MM.1S (cell line): Measurements from ENCODE around the gene FOXJ1.

ENCODE experiments used
- DNase-seq: peaks from one replicate; pipeline ENCODE4 v3.0.0-alpha.2; 2015
- H2AFZ ChIP-seq: fragments of 300-600 bp; sonication (generic); 2 replicates; pipeline ENCODE4 v1.6.0; 2016; ENCODE audit warnings: antibody characterized with exemption, low read length
- H3F3A ChIP-seq: fragments of 300-600 bp; sonication (generic); 2 replicates; pipeline ENCODE4 v1.6.1; 2016; ENCODE audit warnings: mild to moderate bottlenecking, antibody characterized with exemption, low read length, moderate library complexity, mixed read lengths; ENCODE audit not compliant: insufficient read depth
- H3K27ac ChIP-seq: fragments of 300-600 bp; sonication (generic); 2 replicates; pipeline ENCODE4 v1.5.1; 2016; ENCODE audit warnings: mild to moderate bottlenecking, low read length
- H3K27me3 ChIP-seq: fragments of 300-600 bp; sonication (generic); replicated peaks from 2 replicates; pipeline ENCODE4 v1.6.0; 2016; ENCODE audit warnings: low read length; ENCODE audit not compliant: insufficient read depth
- H3K36me3 ChIP-seq: fragments of 300-600 bp; sonication (generic); replicated peaks from 2 replicates; pipeline ENCODE4 v1.6.1; 2016; ENCODE audit warnings: mild to moderate bottlenecking, low read length, mixed read lengths; ENCODE audit not compliant: insufficient read depth
- H3K4me1 ChIP-seq: fragments of 300-600 bp; sonication (generic); 2 replicates; pipeline ENCODE4 v1.6.1; 2016; ENCODE audit warnings: low read length, mixed read lengths
- H3K4me2 ChIP-seq: fragments of 300-600 bp; sonication (generic); 2 replicates; pipeline ENCODE4 v1.6.0; 2016; ENCODE audit warnings: low read depth, low read length
- H3K4me3 ChIP-seq: fragments of 300-600 bp; sonication (generic); 2 replicates; pipeline ENCODE4 v1.5.1; 2016; ENCODE audit warnings: low read length, mixed read lengths
- H3K79me2 ChIP-seq: fragments of 300-600 bp; sonication (generic); 2 replicates; pipeline ENCODE4 v1.6.1; 2016; ENCODE audit warnings: mixed run types, low read length, mixed read lengths
- H3K9ac ChIP-seq: fragments of 300-600 bp; sonication (generic); 2 replicates; pipeline ENCODE4 v1.6.1; 2016; ENCODE audit warnings: low read length, mixed read lengths
- H3K9me2 ChIP-seq: fragments of 300-600 bp; sonication (generic); replicated peaks from 2 replicates; pipeline ENCODE4 v1.6.1; 2016; ENCODE audit warnings: mild to moderate bottlenecking, low read length, mixed read lengths; ENCODE audit not compliant: insufficient read depth
- H3K9me3 ChIP-seq: fragments of 300-600 bp; sonication (generic); replicated peaks from 2 replicates; pipeline ENCODE4 v1.6.1; 2016; ENCODE audit warnings: mild to moderate bottlenecking, low read length, mixed read lengths; ENCODE audit not compliant: insufficient read depth
- H4K20me1 ChIP-seq: fragments of 300-600 bp; sonication (generic); 2 replicates; pipeline ENCODE4 v1.6.1; 2016; ENCODE audit warnings: mild to moderate bottlenecking, low read length, moderate library complexity, mixed read lengths; ENCODE audit not compliant: insufficient read depth
- CTCF ChIP-seq: fragments of 300-600 bp; sonication (generic); IDR thresholded peaks from 2 replicates; pipeline ENCODE4 v1.5.1; 2016; ENCODE audit warnings: antibody characterized with exemption, low read length, mixed read lengths
- EZH2 ChIP-seq: fragments of 300-600 bp; sonication (generic); optimal IDR thresholded peaks from 2 replicates; pipeline ENCODE3; 2017; ENCODE audit warnings: low read depth, mild to moderate bottlenecking, antibody characterized with exemption, low read length, mixed read lengths
- EZH2phosphoT487 ChIP-seq: fragments of 300-600 bp; sonication (generic); IDR thresholded peaks from 2 replicates; pipeline ENCODE4 v1.6.1; 2018; ENCODE audit warnings: antibody characterized with exemption, low read length

The FOXJ1 gene

GRCh38 chr17:76160896-76161528, 20.0 kb upstream of the FOXJ1 start:
- no peaks in the 10 kb centered on the region for H3K27me3 ChIP-seq
- no peaks in the 10 kb centered on the region for H4K20me1 ChIP-seq
- no peak for DNase-seq
- H2AFZ ChIP-seq, result no peak overlapping the region
- H3K27ac ChIP-seq, result no peak overlapping the region
- H3K36me3 ChIP-seq, result no peaks in the 10 kb centered on the region
- no peaks in the 10 kb centered on the region for H3F3A ChIP-seq
- H3K79me2 ChIP-seq, result no peaks in the 10 kb centered on the region
- H3K4me2 ChIP-seq, result no peak overlapping the region
- H3K4me1 ChIP-seq, result 0 out of 2 replicates have a peak, but pooled peaks cover 3% of the 10 kb centered on the region
- H3K4me3 ChIP-seq, result no peak overlapping the region
- no peaks in the 10 kb centered on the region for H3K9me2 ChIP-seq
- no peak for TF ChIP-seq EZH2phosphoT487
- no peak for TF ChIP-seq EZH2
- TF ChIP-seq CTCF, result no peak
- H3K9ac ChIP-seq, result no peak overlapping the region
- no peaks in the 10 kb centered on the region for H3K9me3 ChIP-seq

- no peak overlapping the region for H2AFZ ChIP-seq
- H3K4me2 ChIP-seq, result no peak overlapping the region
- H3K36me3 ChIP-seq, result no peaks in the 10 kb centered on the region
- no peak for TF ChIP-seq EZH2phosphoT487
- no peak for TF ChIP-seq EZH2
- TF ChIP-seq CTCF, result no peak
- H3K9me2 ChIP-seq, result no peaks in the 10 kb centered on the region
- H3K4me3 ChIP-seq, result no peak overlapping the region
- no peak overlapping the region for H3K27ac ChIP-seq
- no peak overlapping the region for H3K9ac ChIP-seq
- no peaks in the 10 kb centered on the region for H3K4me1 ChIP-seq
- no peaks in the 10 kb centered on the region for H3F3A ChIP-seq
- H3K27me3 ChIP-seq, result no peaks in the 10 kb centered on the region
- DNase-seq, result no peak
- no peaks in the 10 kb centered on the region for H3K79me2 ChIP-seq
- no peaks in the 10 kb centered on the region for H3K9me3 ChIP-seq
- no peaks in the 10 kb centered on the region for H4K20me1 ChIP-seq
These were observed 18.1 kb upstream of the FOXJ1 start for GRCh38 chr17:76159157-76159556.

GRCh38 chr17:76157759-76158158, 16.7 kb upstream of the FOXJ1 start:
- Histone ChIP-seq H3K4me3 (no peak overlapping the region), H3K9me3 (no peaks in the 10 kb centered on the region), H3F3A (no peaks in the 10 kb centered on the region), H3K27me3 (no peaks in the 10 kb centered on the region), H3K79me2 (no peaks in the 10 kb centered on the region), H4K20me1 (no peaks in the 10 kb centered on the region), H3K9ac (no peak overlapping the region), H3K36me3 (no peaks in the 10 kb centered on the region), H3K4me1 (no peaks in the 10 kb centered on the region), H3K9me2 (no peaks in the 10 kb centered on the region), H2AFZ (no peak overlapping the region), H3K4me2 (no peak overlapping the region), H3K27ac (no peak overlapping the region)
- DNase-seq, result no peak
- TF ChIP-seq EZH2phosphoT487 (no peak), EZH2 (no peak), CTCF (no peak)
